ENCODE data around the gene TMEM204. TPM values are rescaled to one million over a fixed set of nuclear protein-coding genes. Genes with fewer than 3 reads are reported as not detected.

The TMEM204 gene
- total RNA-seq, 4 donors from 2014 or later: 13.7 to 26.0 (median 26.0) TPM

DNA sequence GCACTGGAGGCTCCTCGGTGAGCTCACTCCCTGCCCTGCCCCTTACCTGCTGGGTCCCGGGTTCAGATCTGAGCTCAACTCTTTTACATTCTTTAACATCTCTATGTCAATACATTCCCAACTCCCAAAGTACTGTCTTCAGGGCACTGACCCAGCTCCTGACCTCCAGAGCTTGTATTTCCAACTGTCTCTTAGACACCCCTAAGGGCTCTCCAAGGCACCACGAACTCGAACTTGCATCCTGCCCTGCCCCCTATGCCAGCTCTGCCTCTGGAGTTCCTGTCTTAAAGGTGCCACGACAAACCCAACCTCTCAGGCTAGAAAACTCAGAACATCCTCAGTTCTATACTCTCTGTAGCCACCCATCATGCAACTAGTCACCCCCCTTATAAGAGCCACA is 39.8 kb downstream of the TMEM204 start:
- TF ChIP-seq POLR2A (IDR thresholded peaks at IDR 0.05): no peak
- TF ChIP-seq, protein P1, sequence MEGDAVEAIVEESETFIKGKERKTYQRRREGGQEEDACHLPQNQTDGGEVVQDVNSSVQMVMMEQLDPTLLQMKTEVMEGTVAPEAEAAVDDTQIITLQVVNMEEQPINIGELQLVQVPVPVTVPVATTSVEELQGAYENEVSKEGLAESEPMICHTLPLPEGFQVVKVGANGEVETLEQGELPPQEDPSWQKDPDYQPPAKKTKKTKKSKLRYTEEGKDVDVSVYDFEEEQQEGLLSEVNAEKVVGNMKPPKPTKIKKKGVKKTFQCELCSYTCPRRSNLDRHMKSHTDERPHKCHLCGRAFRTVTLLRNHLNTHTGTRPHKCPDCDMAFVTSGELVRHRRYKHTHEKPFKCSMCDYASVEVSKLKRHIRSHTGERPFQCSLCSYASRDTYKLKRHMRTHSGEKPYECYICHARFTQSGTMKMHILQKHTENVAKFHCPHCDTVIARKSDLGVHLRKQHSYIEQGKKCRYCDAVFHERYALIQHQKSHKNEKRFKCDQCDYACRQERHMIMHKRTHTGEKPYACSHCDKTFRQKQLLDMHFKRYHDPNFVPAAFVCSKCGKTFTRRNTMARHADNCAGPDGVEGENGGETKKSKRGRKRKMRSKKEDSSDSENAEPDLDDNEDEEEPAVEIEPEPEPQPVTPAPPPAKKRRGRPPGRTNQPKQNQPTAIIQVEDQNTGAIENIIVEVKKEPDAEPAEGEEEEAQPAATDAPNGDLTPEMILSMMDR (IDR thresholded peaks at IDR 0.05): no peak
- intact Hi-C loops (cut with DNase I; ENCODE audit: low total_unique reads): no loop called here
- DNase-seq (ENCODE audit: low spot score in 2 of 2): no peak
- 84% methylated on average over 5 of the region's 5 CpGs for WGBS, 2 donors
- no peak overlapping the region for H3K4me3 ChIP-seq (ENCODE audit: low read depth, poor library complexity, severe bottlenecking)

DNA sequence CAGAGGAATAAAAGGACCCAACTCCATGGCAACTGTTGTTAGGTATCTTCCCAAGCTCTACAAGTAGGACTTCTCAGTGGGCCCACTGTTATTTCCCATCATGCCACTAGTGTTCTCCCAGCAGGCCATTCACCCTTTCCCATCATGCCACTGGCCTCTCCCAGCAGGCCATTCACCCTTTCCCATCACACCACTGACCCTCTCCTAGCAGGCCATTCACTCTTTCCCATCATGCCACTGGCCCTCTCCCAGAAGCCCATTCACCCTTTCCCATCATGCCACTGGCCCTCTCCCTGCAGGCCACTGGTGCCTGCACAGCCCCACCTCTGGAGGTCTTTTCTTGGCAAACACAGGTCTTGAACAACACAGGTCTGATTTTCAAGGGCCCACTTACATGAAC is 42.1 kb downstream of the TMEM204 start:
- H3K4me3 ChIP-seq (ENCODE audit: low read depth, poor library complexity, severe bottlenecking): no peak overlapping the region
- TF ChIP-seq POLR2A (IDR thresholded peaks at IDR 0.05): no peak
- TF ChIP-seq, protein P1 (IDR thresholded peaks at IDR 0.05): no peak
- intact Hi-C loops (cut with DNase I; ENCODE audit: low total_unique reads): no loop called here
- no peak for DNase-seq (ENCODE audit: low spot score in 2 of 2)

DNA sequence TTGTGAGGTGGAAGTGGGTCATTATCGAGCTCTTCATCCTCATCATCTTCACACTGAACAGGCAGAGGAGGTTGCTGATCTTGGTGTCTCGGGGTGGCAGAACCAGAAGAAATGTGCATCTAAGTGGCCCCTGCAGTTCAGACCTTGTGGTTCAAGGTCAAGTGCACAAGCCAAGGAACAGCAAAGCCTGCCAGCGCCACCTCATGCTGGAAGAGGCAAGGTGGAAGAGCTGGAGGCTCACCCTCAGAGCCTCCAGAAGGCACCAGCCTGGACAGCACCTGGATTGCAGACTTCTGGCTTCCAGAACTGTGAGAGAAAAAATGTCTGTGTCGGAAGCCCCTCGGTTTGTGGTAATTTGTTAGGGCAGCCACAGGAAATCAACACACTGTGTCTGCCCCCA is 45.7 kb downstream of the TMEM204 start:
- no peak for TF ChIP-seq POLR2A (IDR thresholded peaks at IDR 0.05)
- TF ChIP-seq, protein P1 (IDR thresholded peaks at IDR 0.05): no peak
- DNase-seq (ENCODE audit: low spot score in 2 of 2): no peak
- 84 to 92% methylated on average over 5 of the region's 5 CpGs for WGBS, 2 donors
- no peak overlapping the region for H3K4me3 ChIP-seq (ENCODE audit: low read depth, poor library complexity, severe bottlenecking)
- intact Hi-C loops (cut with DNase I; ENCODE audit: low total_unique reads): no loop called here

DNA sequence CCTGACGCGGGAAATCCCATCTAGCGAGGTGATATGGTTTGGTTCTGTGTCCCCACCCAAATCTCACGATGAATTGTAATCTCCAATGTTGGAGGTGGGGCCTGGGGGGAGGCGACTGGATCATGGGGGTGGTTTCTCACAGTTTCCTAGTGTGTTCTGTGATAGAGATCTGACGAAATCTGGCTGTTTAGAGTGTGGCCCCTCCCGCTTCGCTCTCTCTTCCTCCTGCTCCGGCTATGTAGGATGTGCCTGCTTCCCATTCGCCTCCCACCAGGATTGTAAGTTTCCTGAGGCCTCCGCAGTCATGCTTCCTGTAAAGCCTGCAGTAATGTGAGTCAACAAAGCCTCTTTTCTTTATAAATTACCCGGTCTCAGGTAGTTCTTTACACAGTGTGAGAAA is 46.8 kb downstream of the TMEM204 start:
- intact Hi-C loops (cut with DNase I; ENCODE audit: low total_unique reads): no loop called here
- 88 to 89% methylated on average over 12 of the region's 12 CpGs for WGBS, 2 donors
- no peak for TF ChIP-seq POLR2A (IDR thresholded peaks at IDR 0.05)
- TF ChIP-seq, protein P1 (IDR thresholded peaks at IDR 0.05): no peak

DNA sequence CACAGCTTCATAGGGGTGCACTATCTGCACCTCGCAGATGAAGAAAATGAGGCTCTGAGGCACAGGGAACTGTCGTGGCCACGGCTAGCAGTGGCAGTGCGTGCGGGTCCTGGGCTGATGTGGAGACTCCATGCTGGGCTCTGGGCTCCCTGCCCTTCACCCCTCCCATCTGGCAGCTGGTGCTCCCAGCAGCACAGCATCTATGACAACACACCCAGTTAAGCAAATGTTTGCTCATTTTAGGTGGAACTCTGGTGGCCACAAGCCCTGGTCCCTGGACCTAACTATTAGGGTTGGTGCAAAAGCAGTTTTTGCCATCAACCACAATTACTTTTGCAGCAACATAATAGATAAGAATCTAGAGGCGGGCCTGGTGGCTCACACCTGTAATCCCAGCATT is 47.5 kb downstream of the TMEM204 start:
- TF ChIP-seq, protein P1 (IDR thresholded peaks at IDR 0.05): no peak
- no peak for TF ChIP-seq POLR2A (IDR thresholded peaks at IDR 0.05)
- DNase-seq (ENCODE audit: low spot score in 2 of 2): no peak
- no peak overlapping the region for H3K4me3 ChIP-seq (ENCODE audit: low read depth, poor library complexity, severe bottlenecking)
- 97 to 98% methylated on average over 6 of the region's 6 CpGs for WGBS, 2 donors
- intact Hi-C loops (cut with DNase I; ENCODE audit: low total_unique reads): no loop called here

More for the DNA sequence above, 46.8 kb downstream of the TMEM204 start:
- H3K4me3 ChIP-seq (ENCODE audit: low read depth, poor library complexity, severe bottlenecking): no peak overlapping the region
- no peak for DNase-seq (ENCODE audit: low spot score in 2 of 2)

DNA sequence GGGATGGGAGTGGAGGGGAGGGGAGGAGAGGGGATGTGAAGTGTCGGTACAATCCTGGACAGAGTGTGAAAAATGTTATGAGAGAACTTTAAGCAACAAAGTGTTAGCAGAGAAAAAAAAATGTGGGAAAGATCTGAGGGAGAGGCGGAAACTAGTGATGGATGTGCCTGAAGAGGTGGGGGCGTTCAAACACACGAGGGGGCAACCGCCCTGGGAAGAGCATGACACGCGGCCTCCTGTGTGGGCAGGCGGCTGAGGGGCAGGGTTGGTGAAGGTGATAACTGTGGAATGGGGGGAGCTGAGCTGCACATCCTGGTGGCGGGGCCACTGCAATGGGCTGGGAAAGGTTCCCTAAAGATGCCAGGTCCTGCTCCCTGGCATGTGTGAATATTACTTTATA is 48.3 kb downstream of the TMEM204 start:
- TF ChIP-seq, protein P1 (IDR thresholded peaks at IDR 0.05): no peak
- no peak for TF ChIP-seq POLR2A (IDR thresholded peaks at IDR 0.05)
- no peak for DNase-seq (ENCODE audit: low spot score in 2 of 2)
- WGBS, 2 donors: 87 to 92% methylated on average over 9 of the region's 9 CpGs
- intact Hi-C loops (cut with DNase I; ENCODE audit: low total_unique reads): no loop called here
- no peak overlapping the region for H3K4me3 ChIP-seq (ENCODE audit: low read depth, poor library complexity, severe bottlenecking)

Measured in lower leg skin (tissue), 4 donors.